Hepatocyte (in vitro differentiated cells): ENCODE results near the gene ZC3H11A.

Experiments
- EZH2 ChIP-seq: fragments of 200-600 bp; sonication (generic); IDR thresholded peaks from 2 replicates; pipeline ENCODE4 v1.6.1; 2016; ENCODE audit warnings: antibody characterized with exemption, mild to moderate bottlenecking, borderline replicate concordance
- EZH2phosphoT487 ChIP-seq: fragments of 200-600 bp; sonication (generic); IDR thresholded peaks from one replicate; pipeline ENCODE4 v1.6.1; 2018; ENCODE audit warnings: antibody characterized with exemption, mild to moderate bottlenecking, low read depth, moderate library complexity; ENCODE audit not compliant: unreplicated experiment, severe bottlenecking
- TF ChIP-seq, protein P1 (sequence below): fragments of 200-600 bp; sonication (generic); IDR thresholded peaks from 2 replicates; pipeline ENCODE4 v1.5.1; 2016; ENCODE audit warnings: antibody characterized with exemption, mild to moderate bottlenecking; ENCODE audit not compliant: poor library complexity

GRCh38 chr1:203778146-203778545, 17.3 kb upstream of the ZC3H11A start:
- TF ChIP-seq, protein P1, sequence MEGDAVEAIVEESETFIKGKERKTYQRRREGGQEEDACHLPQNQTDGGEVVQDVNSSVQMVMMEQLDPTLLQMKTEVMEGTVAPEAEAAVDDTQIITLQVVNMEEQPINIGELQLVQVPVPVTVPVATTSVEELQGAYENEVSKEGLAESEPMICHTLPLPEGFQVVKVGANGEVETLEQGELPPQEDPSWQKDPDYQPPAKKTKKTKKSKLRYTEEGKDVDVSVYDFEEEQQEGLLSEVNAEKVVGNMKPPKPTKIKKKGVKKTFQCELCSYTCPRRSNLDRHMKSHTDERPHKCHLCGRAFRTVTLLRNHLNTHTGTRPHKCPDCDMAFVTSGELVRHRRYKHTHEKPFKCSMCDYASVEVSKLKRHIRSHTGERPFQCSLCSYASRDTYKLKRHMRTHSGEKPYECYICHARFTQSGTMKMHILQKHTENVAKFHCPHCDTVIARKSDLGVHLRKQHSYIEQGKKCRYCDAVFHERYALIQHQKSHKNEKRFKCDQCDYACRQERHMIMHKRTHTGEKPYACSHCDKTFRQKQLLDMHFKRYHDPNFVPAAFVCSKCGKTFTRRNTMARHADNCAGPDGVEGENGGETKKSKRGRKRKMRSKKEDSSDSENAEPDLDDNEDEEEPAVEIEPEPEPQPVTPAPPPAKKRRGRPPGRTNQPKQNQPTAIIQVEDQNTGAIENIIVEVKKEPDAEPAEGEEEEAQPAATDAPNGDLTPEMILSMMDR, result no peak
- TF ChIP-seq EZH2 (no peak), EZH2phosphoT487 (no peak)
